Activated T-cell treated with anti-CD3 and anti-CD28 coated beads for 4 hours (primary cell): ENCODE measurements around the gene CHMP2A.

ENCODE experiments used
- DNase-seq: peaks from one replicate; pipeline ENCODE4 v3.0.0-alpha.2; 2020

Gene CHMP2A

GRCh38 chr19:58536852-58537798 lies 17.8 kb downstream of the CHMP2A start:
- no peak for DNase-seq

- no peak for DNase-seq
Measured at GRCh38 chr19:58535857-58536256, 19.0 kb downstream of the CHMP2A start.

- DNase-seq, result no peak
Measured at GRCh38 chr19:58531034-58531840, 23.7 kb downstream of the CHMP2A start.

GRCh38 chr19:58529405-58529804 lies 25.5 kb downstream of the CHMP2A start:
- DNase-seq, result no peak

GRCh38 chr19:58522709-58523108 lies 32.2 kb downstream of the CHMP2A start:
- no peak for DNase-seq

- no peak for DNase-seq
Measured at GRCh38 chr19:58521651-58522050, 33.3 kb downstream of the CHMP2A start.

- DNase-seq, result no peak
Measured at GRCh38 chr19:58520257-58520599, 34.7 kb downstream of the CHMP2A start.

GRCh38 chr19:58519355-58520256 lies 35.3 kb downstream of the CHMP2A start, which contains the start of gene ZBTB45:
Gene ZBTB45 (minus strand): TSS chr19:58519810. CDS start chr19:58517673, 2,137 bp downstream.
- peak; percentile 78 for DNase-seq

GRCh38 chr19:58519087-58519354 lies 35.9 kb downstream of the CHMP2A start:
- DNase-seq, result peak; percentile 28

- no peak for DNase-seq
Measured at GRCh38 chr19:58518256-58519086, 36.4 kb downstream of the CHMP2A start.

- no peak for DNase-seq
Measured at GRCh38 chr19:58516964-58517833, 37.7 kb downstream of the CHMP2A start.

- no peak for DNase-seq
Measured at GRCh38 chr19:58516246-58516836, 38.6 kb downstream of the CHMP2A start.

- no peak for DNase-seq
Measured at GRCh38 chr19:58515259-58515658, 39.6 kb downstream of the CHMP2A start.

GRCh38 chr19:58514564-58515022 lies 40.3 kb downstream of the CHMP2A start:
- DNase-seq, result no peak

- peak; percentile 90 for DNase-seq
Measured at GRCh38 chr19:58513694-58514563, 41.0 kb downstream of the CHMP2A start.

- no peak for DNase-seq
Measured at GRCh38 chr19:58513213-58513693, 41.7 kb downstream of the CHMP2A start.

- DNase-seq, result no peak
Measured at GRCh38 chr19:58511353-58512208, 43.3 kb downstream of the CHMP2A start, which contains the start of gene SLC27A5. Gene SLC27A5 (minus strand): TSS chr19:58511992. CDS start chr19:58511955, 37 bp downstream.
